GM12878 (cell line): ENCODE measurements around the gene HIVEP2. TPM values are rescaled to one million over a fixed set of nuclear protein-coding genes. Genes with fewer than 3 reads are reported as not detected.

Experiments
- ATAC-seq: fragments of 200-7000 bp; cut with Tn5 transposase; 3 replicates; pipeline ENCODE4 v1.9.1; 2020; ENCODE audit warnings: mild to moderate bottlenecking, moderate library complexity
- BruUV-seq: library from RNA; stranded (reverse); fragments of 400-500 nt; replicated peaks from 2 replicates; lab custom pipeline; 2021; lab: Mats Ljungman, UMichigan
- CTCF ChIA-PET: fragments of 300-600 bp; sonication (Branson Sonifier 250); formaldehyde crosslinking; extraction: SDS; loops from one replicate; lab custom pipeline; 2021; ENCODE audit warnings: inconsistent platforms; lab: Yijun Ruan, JAX
- POLR2A ChIA-PET: fragments of 350-600 bp; formaldehyde crosslinking; extraction: SDS; loops from one replicate; lab custom pipeline; 2021; ENCODE audit warnings: inconsistent platforms; lab: Charles Lee
- RAD21 ChIA-PET: fragments of 300-600 bp; sonication (Branson Sonifier 250); formaldehyde crosslinking; loops from one replicate; lab custom pipeline; 2023; ENCODE audit warnings: antibody characterized with exemption; ENCODE audit not compliant: unreplicated experiment; lab: Charles Lee
- SMC1A ChIA-PET: fragments of 300-600 bp; sonication (Branson Sonifier 250); formaldehyde crosslinking; loops from one replicate; lab custom pipeline; 2023; ENCODE audit not compliant: unreplicated experiment, uncharacterized antibody; lab: Charles Lee
- DNase-seq: peaks from one replicate; pipeline ENCODE4 v3.0.0-alpha.2; 2011; ENCODE audit warnings: low read depth, low spot score
- FAIRE-seq: peaks from 3 replicates; lab custom pipeline; 2011; peaks lifted over from hg19 to GRCh38; lab: Jason Lieb, UNC
- H2AFZ ChIP-seq: 2 replicates; pipeline ENCODE4 v1.6.0; 2011; ENCODE audit warnings: low read depth, low read length, control low read depth; ENCODE audit not compliant: control insufficient read depth
- H3K27ac ChIP-seq: 2 replicates; pipeline ENCODE4 v1.5.1; 2011; ENCODE audit warnings: control low read depth; ENCODE audit not compliant: control insufficient read depth, insufficient read depth
- H3K27me3 ChIP-seq, 2 experiments: replicated peaks in 1 of 2; 2 replicates each; pipeline versions ENCODE4 v1.6.0 to v1.6.1; 2011; ENCODE audit warnings: low read length in 1 of 2; ENCODE audit not compliant: control insufficient read depth in 2 of 2, insufficient read depth in 2 of 2
- H3K36me3 ChIP-seq, 2 experiments: 2 replicates each; pipeline ENCODE4 v1.5.1; 2011; ENCODE audit warnings: low read length in 1 of 2; ENCODE audit not compliant: control insufficient read depth in 2 of 2, insufficient read depth in 2 of 2
- H3K4me1 ChIP-seq: 2 replicates; pipeline ENCODE4 v1.6.1; 2011; ENCODE audit warnings: mild to moderate bottlenecking, low read length, moderate library complexity, mixed read lengths; ENCODE audit not compliant: control insufficient read depth, insufficient read depth
- H3K4me2 ChIP-seq: 2 replicates; pipeline ENCODE4 v1.6.0; 2011; ENCODE audit warnings: control low read depth; ENCODE audit not compliant: control insufficient read depth, insufficient read depth
- H3K4me3 ChIP-seq: fragments of 200-600 bp; sonication (generic); 2 replicates; pipeline ENCODE4 v1.5.1; 2016
- H3K79me2 ChIP-seq: 2 replicates; pipeline ENCODE4 v1.6.0; 2011; ENCODE audit warnings: low read length; ENCODE audit not compliant: control insufficient read depth, insufficient read depth
- H3K9ac ChIP-seq: 2 replicates; pipeline ENCODE4 v1.8.0; 2011; ENCODE audit warnings: low read length, control low read depth, mixed read lengths; ENCODE audit not compliant: control insufficient read depth, insufficient read depth
- H3K9me3 ChIP-seq: replicated peaks from 3 replicates; pipeline ENCODE4 v1.5.1; 2011; ENCODE audit warnings: mild to moderate bottlenecking, low read length; ENCODE audit not compliant: control insufficient read depth, insufficient read depth
- H4K20me1 ChIP-seq: 2 replicates; pipeline ENCODE4 v1.6.0; 2011; ENCODE audit not compliant: control insufficient read depth, insufficient read depth
- BMI1 ChIP-seq: fragments of 450-650 bp; IDR thresholded peaks from 2 replicates; pipeline ENCODE4 v1.6.1; 2016; ENCODE audit warnings: mild to moderate bottlenecking, moderate library complexity, borderline replicate concordance
- HDAC2 ChIP-seq: fragments of 200-600 bp; sonication (generic); IDR thresholded peaks from 2 replicates; pipeline ENCODE4 v1.6.1; 2017
- IKZF1 ChIP-seq: fragments of 450-650 bp; conservative IDR thresholded peaks from 2 replicates; pipeline ENCODE4 v1.6.1; 2017; ENCODE audit warnings: antibody characterized with exemption, mild to moderate bottlenecking
- JUNB ChIP-seq: IDR thresholded peaks from 2 replicates; pipeline ENCODE4 v1.6.1; 2016; ENCODE audit warnings: antibody characterized with exemption, mild to moderate bottlenecking
- KLF5 ChIP-seq: fragments of 450-650 bp; IDR thresholded peaks from 2 replicates; pipeline ENCODE4 v1.6.1; 2014; ENCODE audit warnings: mild to moderate bottlenecking; ENCODE audit not compliant: partially characterized antibody
- MTA2 ChIP-seq: fragments of 450-650 bp; IDR thresholded peaks from 2 replicates; pipeline ENCODE4 v1.6.1; 2016; ENCODE audit warnings: low read depth, mild to moderate bottlenecking, moderate library complexity
- RB1 ChIP-seq: fragments of 450-650 bp; formaldehyde crosslinking; IDR thresholded peaks from 2 replicates; pipeline ENCODE4 v1.6.1; 2017; ENCODE audit warnings: mild to moderate bottlenecking, borderline replicate concordance
- REST ChIP-seq: IDR thresholded peaks from 2 replicates; pipeline ENCODE4 v1.6.1; 2012; ENCODE audit warnings: mild to moderate bottlenecking, low read depth, low read length
- SMAD5 ChIP-seq: IDR thresholded peaks from 2 replicates; pipeline ENCODE4 v1.6.1; 2016; ENCODE audit warnings: antibody characterized with exemption, low read depth
- SPI1 ChIP-seq: IDR thresholded peaks from 2 replicates; pipeline ENCODE4 v1.6.1; 2011; ENCODE audit warnings: low read depth, mild to moderate bottlenecking, low read length, moderate library complexity, borderline replicate concordance; ENCODE audit not compliant: insufficient read depth
- ZBTB11 ChIP-seq: fragments of 450-650 bp; formaldehyde crosslinking; IDR thresholded peaks from 2 replicates; pipeline ENCODE4 v1.5.0; 2022; ENCODE audit warnings: mild to moderate bottlenecking, missing genetic modification characterization
- ZBTB4 ChIP-seq: fragments of 450-650 bp; formaldehyde crosslinking; IDR thresholded peaks from 2 replicates; pipeline ENCODE4 v1.4.0; 2022; ENCODE audit warnings: mild to moderate bottlenecking, moderate library complexity
- ZNF217 ChIP-seq: fragments of 450-650 bp; IDR thresholded peaks from 2 replicates; pipeline ENCODE4 v1.6.1; 2017; ENCODE audit warnings: antibody characterized with exemption, mild to moderate bottlenecking
- ZNF384 ChIP-seq: IDR thresholded peaks from 2 replicates; pipeline ENCODE4 v1.6.1; 2012; ENCODE audit warnings: low read depth, mild to moderate bottlenecking, low read length, improper control_type of control experiment, borderline replicate concordance
- WGBS: methylation state at CpG from one replicate; pipeline ENCODE4 v1.1.6; 2016; ENCODE audit warnings: low lambda C conversion rate; ENCODE audit not compliant: insufficient replicate concordance, insufficient coverage; ENCODE audit errors: missing lambda C conversion rate; 5-methylcytosine and 5-hydroxymethylcytosine counted together
- in situ Hi-C: fragments of 300-500 bp; cut with MboI; formaldehyde crosslinking; loops from 9 replicates; pipeline ENCODE4 v1.14.3; 2018; ENCODE audit warnings: mixed read lengths
- intact Hi-C: fragments of 100-400 bp; cut with micrococcal nuclease; formaldehyde crosslinking; loops from one replicate; pipeline ENCODE4 v1.14.2; 2022; ENCODE audit not compliant: unreplicated experiment
- polyA plus RNA-seq, 11 experiments: library from polyadenylated mRNA; depleted of rRNA in 4 of 11; unstranded in 6 of 11; stranded (reverse) in 5 of 11; fragments of >200 nt; fragmentation: Nextera tagmentation in 4 of 11; fragmentation: Illumina TruSeq in 1 of 11; extraction: Ambion mirVana in 4 of 11; extraction: Trizol in 1 of 11; gene quantifications; 1 replicate in 1 of 11; 2 replicates in 10 of 11; pipeline versions ENCODE4 v1.2.1 to v1.2.3, GENCODE V29; 2011 to 2016; ENCODE audit warnings: inconsistent platforms in 2 of 11, missing spikeins in 2 of 11, low read depth in 1 of 11
- total RNA-seq, 4 experiments: library from RNA; depleted of rRNA in 3 of 4; stranded (reverse); fragments of >200 nt in 3 of 4; fragmentation: Illumina TruSeq in 1 of 4; extraction: Trizol in 1 of 4; gene quantifications; 2 replicates each; pipeline versions ENCODE4 v1.2.1 to v1.2.3, GENCODE V29; 2013 to 2021

The HIVEP2 gene
- total and polyA plus RNA-seq, 10 of the 15 experiments (the other 5 are each of a cell fraction or from before 2014, with no cell fraction given), result 1.2 to 15.7 (median 10.2) TPM

DNA sequence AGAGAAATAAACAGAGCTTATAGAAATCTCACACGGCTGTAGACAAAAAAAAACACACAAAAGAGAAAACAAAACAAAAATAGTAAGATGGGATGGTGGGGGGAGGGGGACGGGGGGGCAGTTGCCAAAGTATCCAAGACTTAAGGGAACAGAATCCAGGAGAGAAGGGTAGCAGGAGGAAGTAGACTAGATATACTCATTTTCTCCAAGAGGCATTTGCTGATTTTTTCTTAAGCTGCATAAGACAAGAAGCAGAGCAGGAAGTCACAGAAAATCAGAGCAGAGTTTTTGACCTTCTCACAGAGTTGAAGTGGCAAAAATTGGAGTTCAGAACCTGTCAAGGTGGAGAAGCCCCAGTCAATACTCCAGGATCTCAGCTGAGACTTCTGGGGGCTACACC, 237.7 kb downstream of the HIVEP2 start (continued):
- TF ChIP-seq ZBTB11 (no peak), ZNF217 (no peak), ZNF384 (no peak), JUNB (no peak), IKZF1 (no peak), KLF5 (no peak), BMI1 (no peak)

GRCh38 chr6:142706210-142706609, 238.8 kb downstream of the HIVEP2 start:
- in situ Hi-C loops, result no loop called here
- DNase-seq (no peak), FAIRE-seq (no peak), ATAC-seq (0 out of 3 replicates have a peak, but pooled peaks have one; percentile 43)
- ChIA-PET SMC1A (interaction anchor here (1.2 to 3.0 kb wide), 7 partner anchors 9 to 40 kb away, joined by 3 to 16 read pairs (median 5); no protein-coding TSS in a partner anchor), RAD21 (interaction anchor here (1.4 kb wide), 1 partner anchor 73 kb away, joined by 5 read pairs; no protein-coding TSS in a partner anchor), CTCF (interaction anchor here (0.8 to 1.3 kb wide), 2 partner anchors 9 to 14 kb away, joined by 3 to 4 read pairs; no protein-coding TSS in a partner anchor), POLR2A (interaction anchor here (1.0 kb wide), 1 partner anchor 11 kb away, joined by 4 read pairs; no protein-coding TSS in a partner anchor)
- intact Hi-C loops, result no loop called here
- WGBS, result 69% methylated on average over 3 of the region's 3 CpGs
- Histone ChIP-seq H2AFZ (no peak overlapping the region; the same call in 1 of the 2 replicates), H3K9ac (no peak overlapping the region), H3K36me3 (no peaks in the 10 kb centered on the region), H3K4me3 (no peak overlapping the region), H3K9me3 (no peaks in the 10 kb centered on the region; the same call in 2 of the 3 replicates), H3K79me2 (no peaks in the 10 kb centered on the region), H4K20me1 (no peaks in the 10 kb centered on the region), H3K27me3 (no peaks in the 10 kb centered on the region), H3K27ac (no peak overlapping the region), H3K4me1 (peaks cover 12% of the 10 kb centered on the region; the same call in 1 of the 2 replicates), H3K4me2 (no peak overlapping the region)
- no TSS peak for BruUV-seq
- TF ChIP-seq RB1 (no peak), HDAC2 (no peak), SPI1 (no peak), MTA2 (no peak), ZBTB4 (CRISPR knock-in tag) (no peak), SMAD5 (no peak), REST (no peak)
